Gastroesophageal sphincter (tissue), 4 donors: ENCODE data around the gene AGBL4. TPM values are rescaled to one million over a fixed set of nuclear protein-coding genes. Genes with fewer than 3 reads are reported as not detected.

Experiments
- ATAC-seq: fragments of 150-250 bp; one replicate; pipeline ENCODE4 v1.9.1; 2016; ENCODE audit warnings: mild to moderate bottlenecking, moderate library complexity
- H3K27ac ChIP-seq, 4 donors: fragments of 200-600 bp; sonication (generic) in 3 of 4; 1 replicate in 3 of 4; 2 replicates in 1 of 4; pipeline ENCODE4 v1.5.1; 2016 to 2019
- H3K27me3 ChIP-seq: fragments of 200-600 bp; sonication (generic); one replicate; pipeline ENCODE4 v1.5.1; 2019
- H3K36me3 ChIP-seq, 2 donors: fragments of 200-600 bp; sonication (generic); one replicate each; pipeline ENCODE4 v1.5.1; 2019; ENCODE audit warnings: control low read depth in 1 of 2
- H3K4me1 ChIP-seq, 3 donors: fragments of 200-600 bp; sonication (generic); 1 replicate in 2 of 3; 2 replicates in 1 of 3; pipeline ENCODE4 v1.5.1; 2016 to 2019; ENCODE audit warnings: control low read depth in 2 of 3
- H3K4me3 ChIP-seq, 2 donors: fragments of 200-600 bp; sonication (generic); one replicate each; pipeline ENCODE4 v1.5.1; 2019; ENCODE audit warnings: mild to moderate bottlenecking in 1 of 2, moderate library complexity in 1 of 2
- H3K9me3 ChIP-seq, 3 donors: fragments of 200-600 bp; sonication (generic); one replicate each; pipeline ENCODE4 v1.5.1; 2017 to 2019; ENCODE audit warnings: control low read depth in 2 of 3
- EP300 ChIP-seq: sonication (generic); formaldehyde crosslinking; IDR thresholded peaks from one replicate; pipeline ENCODE4 v1.6.1; 2017; ENCODE audit warnings: antibody characterized with exemption, mild to moderate bottlenecking
- POLR2A ChIP-seq, 2 donors: fragments of 450-650 bp; IDR thresholded peaks; one replicate each; pipeline ENCODE4 v1.6.1; 2017; ENCODE audit warnings: antibody characterized with exemption in 2 of 2, mild to moderate bottlenecking in 2 of 2, moderate library complexity in 1 of 2
- POLR2AphosphoS5 ChIP-seq: sonication (generic); formaldehyde crosslinking; IDR thresholded peaks from one replicate; pipeline ENCODE4 v1.6.1; 2017; ENCODE audit warnings: antibody characterized with exemption
- WGBS, 2 donors: methylation state at CpG; one replicate each; pipeline ENCODE4 v1.1.5; 2018; ENCODE audit warnings: low coverage in 1 of 2; 5-methylcytosine and 5-hydroxymethylcytosine counted together
- total RNA-seq, 4 donors: library from RNA; depleted of rRNA; stranded (reverse); fragments of >200 nt; gene quantifications; one replicate each; pipeline ENCODE4 v1.1.0, GENCODE V29; 2016
- TF ChIP-seq, protein P1 (sequence below), 4 experiments: fragments of 200-600 bp in 2 of 4; fragments of 450-650 bp in 2 of 4; sonication (generic) in 1 of 4; IDR thresholded peaks; one replicate each; pipeline ENCODE4 v1.5.1; 2017 to 2019; ENCODE audit warnings: antibody characterized with exemption in 4 of 4, mild to moderate bottlenecking in 2 of 4, moderate library complexity in 2 of 4

The AGBL4 gene
- total RNA-seq, 4 donors from 2014 or later = 1.6 TPM; not detected in 3

DNA sequence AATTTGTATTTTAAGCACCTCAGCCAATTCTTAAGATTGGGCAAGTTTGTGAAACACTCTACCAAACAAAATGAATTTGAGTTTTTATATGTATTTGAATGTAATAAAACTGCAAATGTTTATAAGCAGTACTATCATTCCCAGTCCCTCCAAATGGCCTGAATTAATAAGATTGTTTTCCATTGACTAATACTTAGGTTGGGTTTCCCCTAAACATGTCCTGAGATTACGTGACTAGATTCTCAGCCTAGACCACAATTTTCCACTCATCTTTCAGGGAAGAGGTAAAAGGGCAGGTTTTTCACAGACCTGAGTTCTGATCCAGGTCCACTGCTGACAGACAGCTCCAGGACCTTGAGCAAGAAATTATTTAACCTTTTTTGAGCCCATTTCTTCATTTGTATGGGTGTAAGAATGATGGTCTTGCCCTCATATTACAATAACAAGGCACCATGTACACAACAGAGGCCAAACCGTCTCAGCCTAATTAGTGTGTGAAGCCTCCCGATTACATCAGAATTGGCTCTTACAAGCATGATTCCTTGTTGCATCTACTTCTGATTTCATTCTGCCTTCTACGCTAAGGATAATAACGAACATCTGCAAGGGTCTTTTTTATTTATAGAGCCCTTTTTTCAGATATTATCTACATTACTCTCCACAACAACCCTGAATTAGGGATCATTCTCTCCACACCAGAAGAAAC, 1298.3 kb downstream of the AGBL4 start:
- 55 to 63% methylated on average over 4 to 5 of the region's 5 CpGs for WGBS, 2 donors
- Histone ChIP-seq H3K9me3 (no peaks in the 10 kb centered on the region), H3K4me1 (no peaks in the 10 kb centered on the region), H3K36me3 (peaks cover 0 to 34% of the 10 kb centered on the region in 2 donors), H3K27ac (no peak overlapping the region), H3K4me3 (no peak overlapping the region), H3K27me3 (no peaks in the 10 kb centered on the region)
- TF ChIP-seq POLR2AphosphoS5 (no peak), EP300 (no peak), POLR2A (IDR thresholded peaks at IDR 0.05) (no peak)
- TF ChIP-seq, protein P1, sequence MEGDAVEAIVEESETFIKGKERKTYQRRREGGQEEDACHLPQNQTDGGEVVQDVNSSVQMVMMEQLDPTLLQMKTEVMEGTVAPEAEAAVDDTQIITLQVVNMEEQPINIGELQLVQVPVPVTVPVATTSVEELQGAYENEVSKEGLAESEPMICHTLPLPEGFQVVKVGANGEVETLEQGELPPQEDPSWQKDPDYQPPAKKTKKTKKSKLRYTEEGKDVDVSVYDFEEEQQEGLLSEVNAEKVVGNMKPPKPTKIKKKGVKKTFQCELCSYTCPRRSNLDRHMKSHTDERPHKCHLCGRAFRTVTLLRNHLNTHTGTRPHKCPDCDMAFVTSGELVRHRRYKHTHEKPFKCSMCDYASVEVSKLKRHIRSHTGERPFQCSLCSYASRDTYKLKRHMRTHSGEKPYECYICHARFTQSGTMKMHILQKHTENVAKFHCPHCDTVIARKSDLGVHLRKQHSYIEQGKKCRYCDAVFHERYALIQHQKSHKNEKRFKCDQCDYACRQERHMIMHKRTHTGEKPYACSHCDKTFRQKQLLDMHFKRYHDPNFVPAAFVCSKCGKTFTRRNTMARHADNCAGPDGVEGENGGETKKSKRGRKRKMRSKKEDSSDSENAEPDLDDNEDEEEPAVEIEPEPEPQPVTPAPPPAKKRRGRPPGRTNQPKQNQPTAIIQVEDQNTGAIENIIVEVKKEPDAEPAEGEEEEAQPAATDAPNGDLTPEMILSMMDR (IDR thresholded peaks at IDR 0.05) = no peak
- ATAC-seq = no peak

DNA sequence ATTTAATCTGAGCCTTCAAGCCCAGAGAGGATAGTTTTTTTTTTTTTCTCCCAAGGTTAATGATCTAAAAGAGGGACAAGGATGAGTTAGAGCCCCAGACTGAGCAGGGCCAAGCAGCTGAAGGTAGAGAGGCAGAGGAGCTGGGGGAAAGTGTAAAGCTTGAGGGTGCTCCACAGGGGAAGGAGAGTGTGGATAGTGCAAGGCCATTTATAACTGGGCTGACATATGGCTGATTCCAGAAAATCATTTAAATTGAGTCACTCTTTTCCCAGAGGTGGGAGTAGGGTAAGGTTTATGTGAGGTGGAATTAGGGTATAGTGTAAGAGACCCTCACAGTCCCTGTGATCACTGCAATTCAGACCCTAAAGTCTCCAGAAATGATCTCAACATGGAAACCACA, 1302.8 kb downstream of the AGBL4 start:
- H3K27me3 ChIP-seq = no peaks in the 10 kb centered on the region
- no peak overlapping the region for H3K27ac ChIP-seq
- H3K4me1 ChIP-seq = no peaks in the 10 kb centered on the region
- ATAC-seq = no peak
- no peaks in the 10 kb centered on the region for H3K36me3 ChIP-seq
- H3K9me3 ChIP-seq = no peaks in the 10 kb centered on the region
- TF ChIP-seq, protein P1 (IDR thresholded peaks at IDR 0.05) = no peak
- TF ChIP-seq POLR2A (IDR thresholded peaks at IDR 0.05) (no peak), POLR2AphosphoS5 (no peak), EP300 (no peak)
- no peak overlapping the region for H3K4me3 ChIP-seq

DNA sequence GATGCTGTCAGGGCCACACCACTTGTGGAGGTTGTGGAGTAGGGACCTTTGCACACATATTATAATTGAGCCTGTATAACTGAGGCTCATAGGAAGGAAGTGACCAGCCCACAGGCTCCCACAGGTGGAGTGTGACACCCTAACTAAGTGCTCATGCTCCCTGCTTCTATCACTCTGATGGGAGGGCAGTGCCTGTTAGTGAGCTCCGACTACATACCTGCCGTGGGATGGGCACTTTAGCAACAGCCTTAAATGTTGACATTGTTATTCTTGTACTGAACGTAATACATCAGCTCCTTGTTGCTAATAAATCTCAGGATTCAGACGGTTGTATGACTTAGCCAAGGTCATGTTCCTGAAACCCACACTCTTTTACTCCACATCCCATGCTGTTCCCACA, 1305.0 kb downstream of the AGBL4 start:
- no peaks in the 10 kb centered on the region for H3K36me3 ChIP-seq
- no peaks in the 10 kb centered on the region for H3K27me3 ChIP-seq
- H3K27ac ChIP-seq = no peak overlapping the region
- H3K4me3 ChIP-seq = no peak overlapping the region
- ATAC-seq = no peak
- no peak for TF ChIP-seq POLR2A (IDR thresholded peaks at IDR 0.05)
- TF ChIP-seq EP300 = no peak
- TF ChIP-seq POLR2AphosphoS5 = no peak
- TF ChIP-seq, protein P1 (IDR thresholded peaks at IDR 0.05) = no peak
- H3K9me3 ChIP-seq = no peaks in the 10 kb centered on the region
- H3K4me1 ChIP-seq = no peaks in the 10 kb centered on the region
- WGBS, 2 donors = 67 to 82% methylated on average over 4 of the region's 4 CpGs

DNA sequence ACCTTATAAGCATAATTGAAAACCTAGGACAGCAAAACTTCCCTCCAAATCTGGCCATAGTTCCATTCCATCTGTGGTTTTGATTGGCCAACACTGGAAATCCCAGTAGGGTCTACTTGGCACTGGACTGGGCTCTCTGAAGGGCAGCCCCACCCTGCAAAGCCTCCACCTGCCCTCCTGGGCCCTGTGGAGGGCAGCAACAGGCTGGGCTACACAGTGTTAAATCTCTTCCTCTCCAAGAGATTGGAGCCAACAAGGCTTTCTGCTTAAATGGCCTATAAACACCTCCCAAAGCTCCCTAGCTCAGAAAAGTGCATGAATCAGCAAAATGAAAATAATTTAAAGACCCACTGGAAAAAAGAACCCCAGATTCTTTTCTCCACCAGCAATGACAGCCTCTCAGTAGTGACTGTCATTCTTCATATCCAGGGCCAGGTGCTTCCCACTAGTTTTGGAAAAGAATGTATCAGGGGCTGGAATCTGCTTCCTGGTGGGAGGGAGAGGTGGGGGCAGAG, 1305.6 kb downstream of the AGBL4 start:
- TF ChIP-seq POLR2AphosphoS5 = no peak
- TF ChIP-seq, protein P1 (IDR thresholded peaks at IDR 0.05) = no peak
- no peak for TF ChIP-seq POLR2A (IDR thresholded peaks at IDR 0.05)
- no peak for TF ChIP-seq EP300
- no peak for ATAC-seq
- Histone ChIP-seq H3K4me3 (no peak overlapping the region), H3K36me3 (no peaks in the 10 kb centered on the region), H3K27me3 (no peaks in the 10 kb centered on the region), H3K9me3 (no peaks in the 10 kb centered on the region), H3K27ac (no peak overlapping the region), H3K4me1 (no peaks in the 10 kb centered on the region)

DNA sequence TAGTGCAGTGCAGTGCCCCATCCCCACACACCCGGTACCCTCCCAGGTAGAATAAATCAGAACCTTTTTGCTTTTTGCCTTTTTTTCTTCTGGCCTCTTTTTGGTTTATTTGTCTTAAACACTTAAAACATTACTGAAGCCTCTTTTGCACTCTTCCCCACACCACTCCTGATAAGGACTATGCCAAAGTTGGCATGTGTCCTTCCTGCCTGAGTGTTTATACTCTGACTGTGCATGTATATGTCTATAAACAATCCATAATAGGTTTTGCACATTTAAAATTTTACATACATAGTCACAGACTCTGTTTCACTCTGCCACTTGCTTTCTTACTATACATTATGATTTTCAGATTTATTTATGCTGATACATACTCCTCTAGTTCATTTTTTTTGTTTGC, 1306.7 kb downstream of the AGBL4 start:
- TF ChIP-seq POLR2AphosphoS5 = no peak
- no peak for TF ChIP-seq EP300
- TF ChIP-seq POLR2A (IDR thresholded peaks at IDR 0.05) = no peak
- TF ChIP-seq, protein P1 (IDR thresholded peaks at IDR 0.05) = no peak
- WGBS, 2 donors = 91 to 100% methylated on average over 1 of the region's 1 CpG
- no peaks in the 10 kb centered on the region for H3K4me1 ChIP-seq
- H3K36me3 ChIP-seq = no peaks in the 10 kb centered on the region
- no peak for ATAC-seq
- H3K9me3 ChIP-seq = no peaks in the 10 kb centered on the region
- no peaks in the 10 kb centered on the region for H3K27me3 ChIP-seq
- no peak overlapping the region for H3K4me3 ChIP-seq
- no peak overlapping the region for H3K27ac ChIP-seq
